IPS-NIHi7 (cell line): Measurements from ENCODE around the gene TXNRD2.

Experiments used
- DNase-seq: peaks from one replicate; pipeline ENCODE4 v3.0.0; 2012; ENCODE audit warnings: mixed read lengths; ENCODE audit errors: extremely low spot score

The TXNRD2 gene

GRCh38 chr22:19979712-19980493 lies 38.3 kb upstream of the TXNRD2 start:
- DNase-seq = no peak

- DNase-seq = no peak
Measured at GRCh38 chr22:19978748-19979147, 37.1 kb upstream of the TXNRD2 start.

DNA sequence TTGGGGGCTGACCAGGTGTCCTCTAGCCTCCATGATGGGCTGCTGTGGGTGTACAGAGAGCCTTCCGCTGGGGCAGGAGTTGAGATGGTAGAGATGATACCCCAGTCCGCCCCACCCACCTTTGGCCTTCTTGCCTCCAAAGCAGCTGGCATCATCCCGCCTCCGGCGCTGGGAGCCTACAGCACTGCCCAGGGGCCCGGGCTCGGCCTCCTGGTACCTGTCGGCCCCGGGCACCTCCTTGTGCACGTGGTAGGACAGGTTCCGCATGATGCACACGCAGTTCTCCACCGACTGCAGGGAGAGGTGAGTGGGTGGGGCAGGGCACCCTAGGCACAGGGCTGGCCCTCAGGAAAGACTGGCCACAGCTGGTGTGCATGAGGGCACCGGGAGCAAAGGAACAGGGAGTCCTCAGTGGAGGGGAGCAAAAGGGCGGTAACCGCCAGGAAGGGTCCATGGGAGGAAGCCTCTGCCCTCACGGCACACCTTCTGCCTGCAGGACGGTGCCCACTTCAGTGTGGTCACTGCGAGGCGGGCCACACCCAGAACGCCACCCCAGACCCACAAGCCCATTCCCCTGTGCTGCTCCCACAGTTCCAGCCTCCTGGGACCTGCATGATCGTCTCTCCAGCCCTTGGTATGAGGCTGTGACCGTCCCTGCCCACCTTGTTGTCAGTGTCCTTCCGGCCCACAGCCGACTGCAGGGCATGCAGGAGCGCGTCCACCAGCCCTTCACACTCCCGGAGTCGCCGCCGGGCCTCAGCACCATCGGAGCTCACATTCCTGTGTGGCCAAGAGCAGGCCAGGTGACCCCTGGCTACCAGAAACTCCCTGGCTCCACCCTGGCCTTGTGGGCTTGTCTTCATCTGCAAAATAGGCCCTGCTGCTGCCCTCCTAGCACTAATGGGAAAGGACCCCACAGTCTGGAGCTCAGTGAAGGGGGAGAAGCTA lies 36.0 kb upstream of the TXNRD2 start:
- DNase-seq = no peak

DNA sequence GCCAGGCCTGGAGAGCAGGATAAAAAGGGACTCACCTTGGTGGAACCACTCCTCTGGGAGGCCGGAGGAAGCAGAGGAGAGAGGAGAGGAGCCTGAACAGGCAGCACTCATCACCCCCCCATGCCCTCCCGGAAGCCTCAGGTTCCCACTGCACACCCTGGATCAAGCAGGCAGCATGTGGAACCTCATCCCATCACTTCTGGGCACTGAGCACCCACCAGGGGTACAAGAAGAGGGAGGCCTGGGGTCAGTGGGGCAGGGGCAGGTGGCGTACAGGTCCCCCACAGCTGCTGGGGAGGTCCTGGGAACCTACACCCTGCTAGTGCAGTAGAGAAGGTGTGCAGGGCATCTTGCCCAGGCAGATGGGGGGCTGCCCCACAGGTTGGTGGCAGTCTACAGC lies 35.1 kb upstream of the TXNRD2 start:
- no peak for DNase-seq

- DNase-seq = no peak
Measured at GRCh38 chr22:19975707-19976035, 34.1 kb upstream of the TXNRD2 start.

DNA sequence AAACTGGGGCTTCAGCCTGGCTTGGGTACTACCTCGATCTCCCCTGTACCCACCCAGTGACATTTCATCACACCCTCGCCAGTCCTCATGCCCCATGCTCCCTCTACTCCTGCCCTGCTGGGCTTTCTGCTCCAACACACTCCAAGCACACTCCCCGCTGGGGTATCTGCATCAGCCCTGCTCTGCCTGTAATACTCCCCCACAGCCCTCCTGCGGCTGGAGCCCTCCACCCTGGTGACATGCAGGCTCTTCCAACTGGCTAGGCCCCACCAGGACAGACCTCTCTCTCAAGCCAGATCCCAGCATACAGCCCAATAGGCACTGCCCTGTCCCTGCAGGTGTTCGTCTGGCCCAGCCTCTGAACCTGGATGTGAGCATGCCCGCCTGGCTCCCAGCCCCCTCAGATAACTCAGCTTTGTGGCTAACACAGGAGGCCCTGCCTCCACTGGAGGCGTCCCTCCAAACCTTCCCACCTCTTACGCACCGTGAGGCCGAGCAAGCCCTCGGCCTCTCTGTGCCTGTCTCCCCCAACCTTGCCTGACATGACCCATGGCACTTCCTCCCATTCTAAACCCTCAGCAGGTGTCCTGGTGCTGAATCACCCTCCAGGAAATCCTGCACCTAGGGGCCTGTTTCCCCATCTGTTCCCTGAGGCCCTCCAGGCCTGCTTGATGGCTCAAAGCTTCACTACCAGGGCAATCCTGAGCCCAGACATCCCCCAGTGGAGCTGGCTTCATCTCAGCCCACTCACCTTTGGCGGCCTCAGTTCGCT lies 33.5 kb upstream of the TXNRD2 start:
- DNase-seq = no peak

- DNase-seq = peak; percentile 98
Measured at GRCh38 chr22:19974268-19974861, 32.7 kb upstream of the TXNRD2 start.

DNA sequence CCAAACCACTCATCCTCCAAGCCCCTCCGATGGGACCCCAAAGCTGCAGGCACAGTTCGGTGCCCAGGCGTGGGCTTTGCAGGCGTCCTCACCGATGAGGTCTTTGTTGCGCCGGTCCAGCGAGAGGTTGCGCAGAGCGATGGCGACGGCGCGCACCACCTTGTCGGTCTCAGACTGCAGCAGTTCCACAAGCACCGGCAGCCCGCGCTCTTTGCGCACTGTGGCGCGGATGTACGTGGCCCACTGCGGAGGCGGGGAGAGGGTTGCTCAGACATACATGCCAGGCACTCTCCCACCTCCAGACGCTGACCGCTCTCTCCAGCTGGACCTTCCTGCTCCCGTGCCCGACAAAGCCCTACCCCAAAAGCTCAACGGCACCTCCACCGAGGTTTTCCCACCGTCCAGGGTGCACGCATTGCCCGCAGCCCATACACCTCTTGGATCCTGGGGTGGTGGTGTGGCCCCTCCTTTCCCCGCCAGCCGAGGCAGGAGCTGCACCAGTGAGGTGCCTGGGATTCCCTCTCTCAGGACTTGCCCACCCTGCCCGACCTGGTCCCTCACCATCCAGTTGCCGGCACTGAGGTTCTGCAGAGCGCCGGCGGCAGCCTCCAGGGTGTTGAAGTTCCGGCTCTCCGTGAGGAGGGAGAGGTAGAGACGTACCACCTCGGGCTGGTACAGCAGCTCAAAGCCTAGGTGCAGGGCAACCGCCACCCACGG lies 32.1 kb upstream of the TXNRD2 start:
- no peak for DNase-seq

- no peak for DNase-seq
Measured at GRCh38 chr22:19972652-19973550, 31.3 kb upstream of the TXNRD2 start.

DNA sequence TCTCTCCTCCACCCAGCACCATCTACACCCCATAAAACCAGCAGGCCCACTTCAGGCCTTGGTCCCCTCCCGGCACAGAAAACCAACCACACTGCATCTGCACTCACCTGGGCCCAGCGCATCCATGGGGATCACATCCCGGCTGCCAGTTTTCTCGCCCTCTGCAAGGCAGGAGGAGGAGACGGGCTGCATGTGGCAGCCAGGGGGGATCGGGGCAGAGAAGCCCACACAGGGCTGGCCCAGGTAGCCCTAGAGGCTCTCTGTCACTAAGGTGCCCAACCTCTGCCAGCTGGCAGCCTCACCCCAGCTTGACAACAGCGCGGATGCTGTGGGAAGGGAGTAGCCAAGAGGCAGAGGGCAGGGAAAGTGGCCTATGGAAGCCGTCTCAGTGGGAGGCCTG lies 30.6 kb upstream of the TXNRD2 start:
- DNase-seq = no peak

DNA sequence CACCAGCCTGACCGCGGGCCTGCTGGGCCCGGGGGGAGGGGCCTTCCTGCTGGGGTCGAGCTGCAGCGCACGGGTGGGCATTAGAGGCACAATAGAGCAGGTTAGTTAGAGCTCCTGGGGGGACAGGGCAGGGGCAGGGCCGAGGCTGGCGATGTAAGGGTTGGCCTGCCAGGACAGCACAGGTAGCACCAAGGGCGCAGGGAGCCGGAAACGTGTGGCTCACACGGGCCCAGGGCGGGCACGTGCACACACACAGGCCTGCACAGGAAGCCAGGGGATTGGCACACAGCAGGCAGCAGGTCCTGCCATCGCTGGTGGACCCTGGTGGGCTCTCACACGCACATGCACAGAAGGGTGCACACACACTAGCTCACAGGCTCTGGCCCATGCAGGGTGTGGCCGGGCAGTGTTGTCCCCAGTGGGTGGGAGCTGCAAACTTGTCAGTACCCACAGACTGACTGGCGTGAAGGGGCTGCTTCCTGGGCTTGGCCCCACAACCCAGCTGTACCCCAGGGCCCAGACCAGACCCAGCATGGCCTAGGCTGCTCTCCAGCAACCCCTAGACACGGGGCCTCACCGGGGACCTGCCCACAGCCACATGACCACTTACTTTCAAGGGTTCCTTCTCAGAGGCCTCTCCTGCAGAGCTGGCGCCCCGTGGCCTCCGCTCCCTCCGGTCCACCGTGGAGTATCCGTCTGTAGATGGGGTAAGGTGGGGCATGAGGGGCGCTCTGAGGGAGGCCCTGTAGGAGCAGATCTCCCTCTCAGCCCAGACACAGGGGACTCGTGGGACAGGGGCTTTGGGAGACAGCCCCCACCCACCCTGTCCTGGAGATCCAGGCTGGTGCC lies 29.9 kb upstream of the TXNRD2 start:
- DNase-seq = no peak

DNA sequence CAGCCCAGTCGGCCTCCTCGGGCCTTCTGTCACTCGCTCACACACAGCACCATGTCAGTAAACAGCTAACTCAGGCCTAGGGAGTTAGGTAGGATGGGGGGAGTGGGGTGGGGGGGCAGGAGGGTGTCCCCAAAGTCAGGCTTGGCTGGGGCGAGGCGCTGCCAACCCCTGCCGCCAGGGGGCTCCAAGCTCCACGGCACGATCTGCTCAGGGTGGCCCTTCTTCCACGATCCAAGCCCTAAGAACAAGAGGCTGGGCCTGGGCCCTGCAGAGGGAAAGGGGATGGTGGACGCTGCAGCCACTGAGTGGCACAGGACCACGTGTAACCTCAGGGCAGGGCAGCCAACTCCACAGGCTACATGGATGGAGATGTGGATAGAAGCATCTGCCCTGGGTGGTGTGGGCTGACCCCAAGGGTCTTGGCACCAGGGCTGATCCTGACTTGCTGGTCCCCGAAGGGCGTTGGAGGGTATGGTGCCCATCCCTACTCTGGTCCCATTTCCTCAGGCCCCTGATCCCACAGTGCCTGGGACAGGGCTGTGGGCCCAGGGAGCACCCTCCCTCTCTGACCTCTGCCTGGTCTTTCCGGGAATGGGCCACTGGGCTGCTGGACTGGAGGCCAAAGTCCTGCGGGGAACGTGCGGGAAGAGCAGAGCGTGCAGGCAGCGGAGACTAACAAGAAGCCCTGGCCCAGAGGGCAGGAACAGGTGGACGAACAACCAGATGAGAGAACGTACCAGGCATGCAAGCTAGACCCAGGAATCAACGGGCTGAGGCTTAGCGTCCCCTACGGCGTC lies 29.1 kb upstream of the TXNRD2 start:
- DNase-seq = peak; percentile 78

DNA sequence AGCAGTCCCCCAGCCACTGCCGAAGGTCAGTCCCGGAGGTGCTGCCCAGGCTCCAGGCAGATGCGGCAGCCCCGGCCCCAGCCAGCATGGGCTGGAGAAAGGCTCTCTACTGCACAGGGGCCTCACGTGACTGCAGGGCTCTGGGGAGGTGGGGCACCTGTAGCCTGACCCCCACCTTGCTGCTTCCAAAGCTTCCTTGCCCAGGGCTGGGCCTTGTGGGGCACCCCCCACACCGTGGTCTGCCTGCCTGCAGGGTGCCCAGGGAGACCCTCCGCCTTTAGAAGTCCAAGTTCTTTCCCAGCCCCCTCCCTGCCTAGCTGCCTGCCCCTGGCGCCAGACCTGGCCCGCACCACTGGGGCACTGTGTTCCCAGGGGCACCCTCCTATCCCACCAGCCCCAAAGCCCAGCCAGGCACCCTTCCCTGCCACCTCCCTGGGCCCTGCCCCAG lies 28.4 kb upstream of the TXNRD2 start:
- no peak for DNase-seq

- no peak for DNase-seq
Measured at GRCh38 chr22:19969141-19969928, 27.7 kb upstream of the TXNRD2 start.

GRCh38 chr22:19968450-19968891 lies 26.9 kb upstream of the TXNRD2 start:
- DNase-seq = no peak

- no peak for DNase-seq
Measured at GRCh38 chr22:19967850-19968449, 26.3 kb upstream of the TXNRD2 start.
